Measurements from ENCODE around the gene F5. TPM values are rescaled to one million over a fixed set of nuclear protein-coding genes. Genes with fewer than 3 reads are reported as not detected.
A peak's percentile ranks its signal among the peaks of the same experiment; 100 is the strongest.

The F5 gene
- total and polyA plus RNA-seq, 2 of the 13 experiments (the other 11 are each of a cell fraction or from before 2014, with no cell fraction given): 38.3 to 64.0 TPM

DNA sequence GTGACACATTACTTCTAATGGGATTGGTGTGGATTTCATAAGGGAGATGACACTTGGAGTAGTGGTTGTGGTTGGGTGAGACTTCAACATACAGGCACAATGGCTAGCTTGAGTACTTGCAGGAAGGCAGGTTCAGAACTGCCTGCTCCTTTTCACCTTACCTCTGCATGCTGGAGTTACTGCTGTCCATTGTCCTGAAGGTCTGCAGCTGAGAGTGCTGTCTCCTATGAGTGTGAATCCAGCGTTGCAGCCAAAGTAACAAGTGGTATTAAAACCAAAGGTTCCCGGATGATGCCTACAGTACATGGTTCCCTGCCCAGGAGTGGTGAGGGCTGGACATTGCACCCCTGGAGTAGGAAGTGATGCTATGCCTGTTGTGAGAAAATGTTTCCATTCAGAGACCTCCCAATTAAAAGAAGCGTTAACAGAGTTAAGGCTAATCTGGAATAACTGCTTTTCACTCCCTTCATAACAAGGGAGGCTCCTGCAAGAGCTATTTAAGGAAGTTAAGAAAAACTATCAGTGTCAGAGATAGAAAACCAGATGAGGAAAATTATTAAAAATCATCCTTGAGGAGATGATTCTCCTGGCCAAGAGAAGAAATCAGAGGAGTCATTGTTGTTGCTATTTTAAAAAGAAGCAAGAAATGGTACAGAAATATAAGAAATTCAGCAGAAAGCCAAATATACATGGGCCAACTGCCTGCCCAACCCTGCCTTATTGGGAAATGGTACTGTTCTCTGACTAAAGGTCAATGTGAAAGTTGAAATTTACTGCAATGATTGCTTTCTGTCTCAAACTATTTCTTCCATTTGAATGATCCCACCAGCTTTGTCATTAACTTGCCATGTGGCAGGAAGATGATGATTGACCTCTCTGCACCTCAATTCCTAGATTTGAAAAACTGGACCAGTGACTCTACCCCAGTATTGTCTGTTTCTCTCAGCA, 9.8 kb upstream of the F5 start (continued):
- TF ChIP-seq, protein P1, sequence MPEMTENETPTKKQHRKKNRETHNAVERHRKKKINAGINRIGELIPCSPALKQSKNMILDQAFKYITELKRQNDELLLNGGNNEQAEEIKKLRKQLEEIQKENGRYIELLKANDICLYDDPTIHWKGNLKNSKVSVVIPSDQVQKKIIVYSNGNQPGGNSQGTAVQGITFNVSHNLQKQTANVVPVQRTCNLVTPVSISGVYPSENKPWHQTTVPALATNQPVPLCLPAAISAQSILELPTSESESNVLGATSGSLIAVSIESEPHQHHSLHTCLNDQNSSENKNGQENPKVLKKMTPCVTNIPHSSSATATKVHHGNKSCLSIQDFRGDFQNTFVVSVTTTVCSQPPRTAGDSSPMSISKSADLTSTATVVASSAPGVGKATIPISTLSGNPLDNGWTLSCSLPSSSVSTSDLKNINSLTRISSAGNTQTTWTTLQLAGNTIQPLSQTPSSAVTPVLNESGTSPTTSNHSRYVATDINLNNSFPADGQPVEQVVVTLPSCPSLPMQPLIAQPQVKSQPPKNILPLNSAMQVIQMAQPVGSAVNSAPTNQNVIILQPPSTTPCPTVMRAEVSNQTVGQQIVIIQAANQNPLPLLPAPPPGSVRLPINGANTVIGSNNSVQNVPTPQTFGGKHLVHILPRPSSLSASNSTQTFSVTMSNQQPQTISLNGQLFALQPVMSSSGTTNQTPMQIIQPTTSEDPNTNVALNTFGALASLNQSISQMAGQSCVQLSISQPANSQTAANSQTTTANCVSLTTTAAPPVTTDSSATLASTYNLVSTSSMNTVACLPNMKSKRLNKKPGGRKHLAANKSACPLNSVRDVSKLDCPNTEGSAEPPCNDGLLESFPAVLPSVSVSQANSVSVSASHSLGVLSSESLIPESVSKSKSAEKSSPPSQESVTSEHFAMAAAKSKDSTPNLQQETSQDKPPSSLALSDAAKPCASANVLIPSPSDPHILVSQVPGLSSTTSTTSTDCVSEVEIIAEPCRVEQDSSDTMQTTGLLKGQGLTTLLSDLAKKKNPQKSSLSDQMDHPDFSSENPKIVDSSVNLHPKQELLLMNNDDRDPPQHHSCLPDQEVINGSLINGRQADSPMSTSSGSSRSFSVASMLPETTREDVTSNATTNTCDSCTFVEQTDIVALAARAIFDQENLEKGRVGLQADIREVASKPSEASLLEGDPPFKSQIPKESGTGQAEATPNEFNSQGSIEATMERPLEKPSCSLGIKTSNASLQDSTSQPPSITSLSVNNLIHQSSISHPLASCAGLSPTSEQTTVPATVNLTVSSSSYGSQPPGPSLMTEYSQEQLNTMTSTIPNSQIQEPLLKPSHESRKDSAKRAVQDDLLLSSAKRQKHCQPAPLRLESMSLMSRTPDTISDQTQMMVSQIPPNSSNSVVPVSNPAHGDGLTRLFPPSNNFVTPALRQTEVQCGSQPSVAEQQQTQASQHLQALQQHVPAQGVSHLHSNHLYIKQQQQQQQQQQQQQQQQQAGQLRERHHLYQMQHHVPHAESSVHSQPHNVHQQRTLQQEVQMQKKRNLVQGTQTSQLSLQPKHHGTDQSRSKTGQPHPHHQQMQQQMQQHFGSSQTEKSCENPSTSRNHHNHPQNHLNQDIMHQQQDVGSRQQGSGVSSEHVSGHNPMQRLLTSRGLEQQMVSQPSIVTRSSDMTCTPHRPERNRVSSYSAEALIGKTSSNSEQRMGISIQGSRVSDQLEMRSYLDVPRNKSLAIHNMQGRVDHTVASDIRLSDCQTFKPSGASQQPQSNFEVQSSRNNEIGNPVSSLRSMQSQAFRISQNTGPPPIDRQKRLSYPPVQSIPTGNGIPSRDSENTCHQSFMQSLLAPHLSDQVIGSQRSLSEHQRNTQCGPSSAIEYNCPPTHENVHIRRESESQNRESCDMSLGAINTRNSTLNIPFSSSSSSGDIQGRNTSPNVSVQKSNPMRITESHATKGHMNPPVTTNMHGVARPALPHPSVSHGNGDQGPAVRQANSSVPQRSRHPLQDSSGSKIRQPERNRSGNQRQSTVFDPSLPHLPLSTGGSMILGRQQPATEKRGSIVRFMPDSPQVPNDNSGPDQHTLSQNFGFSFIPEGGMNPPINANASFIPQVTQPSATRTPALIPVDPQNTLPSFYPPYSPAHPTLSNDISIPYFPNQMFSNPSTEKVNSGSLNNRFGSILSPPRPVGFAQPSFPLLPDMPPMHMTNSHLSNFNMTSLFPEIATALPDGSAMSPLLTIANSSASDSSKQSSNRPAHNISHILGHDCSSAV (CRISPR knock-in tag; IDR thresholded peaks at IDR 0.05; ENCODE audit: borderline replicate concordance): no peak
- TF ChIP-seq PTBP1 (IDR thresholded peaks at IDR 0.05; ENCODE audit: low read depth, low read length, poor library complexity, severe bottlenecking) (no peak), ZFP36L1 (CRISPR knock-in tag; IDR thresholded peaks at IDR 0.05) (0 out of 2 replicates have a peak, but pooled peaks have one; percentile 29), YEATS2 (CRISPR knock-in tag; IDR thresholded peaks at IDR 0.05; ENCODE audit: borderline replicate concordance) (0 out of 2 replicates have a peak, but pooled peaks have one; percentile 28), ZNF607 (CRISPR knock-in tag; IDR thresholded peaks at IDR 0.05; ENCODE audit: borderline replicate concordance) (peak; percentile 53; the same call in 1 of the 2 replicates), ZNF343 (CRISPR knock-in tag; IDR thresholded peaks at IDR 0.05) (no peak), ERF (CRISPR knock-in tag; IDR thresholded peaks at IDR 0.05) (0 out of 2 replicates have a peak, but pooled peaks have one; percentile 26), GFI1 (CRISPR knock-in tag; IDR thresholded peaks at IDR 0.05; ENCODE audit: borderline replicate concordance) (no peak), ZNF713 (CRISPR knock-in tag; IDR thresholded peaks at IDR 0.05) (no peak), MIER2 (CRISPR knock-in tag; IDR thresholded peaks at IDR 0.05) (peak; percentile 98), SAP130 (CRISPR knock-in tag; IDR thresholded peaks at IDR 0.05; ENCODE audit: low read depth) (peak; percentile 65), HOXA9 (CRISPR knock-in tag; IDR thresholded peaks at IDR 0.05; ENCODE audit: borderline replicate concordance) (peak; percentile 45; the same call in 1 of the 2 replicates)
- TF ChIP-seq, protein P2, sequence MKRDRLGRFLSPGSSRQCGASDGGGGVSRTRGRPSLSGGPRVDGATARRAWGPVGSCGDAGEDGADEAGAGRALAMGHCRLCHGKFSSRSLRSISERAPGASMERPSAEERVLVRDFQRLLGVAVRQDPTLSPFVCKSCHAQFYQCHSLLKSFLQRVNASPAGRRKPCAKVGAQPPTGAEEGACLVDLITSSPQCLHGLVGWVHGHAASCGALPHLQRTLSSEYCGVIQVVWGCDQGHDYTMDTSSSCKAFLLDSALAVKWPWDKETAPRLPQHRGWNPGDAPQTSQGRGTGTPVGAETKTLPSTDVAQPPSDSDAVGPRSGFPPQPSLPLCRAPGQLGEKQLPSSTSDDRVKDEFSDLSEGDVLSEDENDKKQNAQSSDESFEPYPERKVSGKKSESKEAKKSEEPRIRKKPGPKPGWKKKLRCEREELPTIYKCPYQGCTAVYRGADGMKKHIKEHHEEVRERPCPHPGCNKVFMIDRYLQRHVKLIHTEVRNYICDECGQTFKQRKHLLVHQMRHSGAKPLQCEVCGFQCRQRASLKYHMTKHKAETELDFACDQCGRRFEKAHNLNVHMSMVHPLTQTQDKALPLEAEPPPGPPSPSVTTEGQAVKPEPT (CRISPR knock-in tag; IDR thresholded peaks at IDR 0.05; ENCODE audit: low read depth): no peak
- TF ChIP-seq, protein P3, sequence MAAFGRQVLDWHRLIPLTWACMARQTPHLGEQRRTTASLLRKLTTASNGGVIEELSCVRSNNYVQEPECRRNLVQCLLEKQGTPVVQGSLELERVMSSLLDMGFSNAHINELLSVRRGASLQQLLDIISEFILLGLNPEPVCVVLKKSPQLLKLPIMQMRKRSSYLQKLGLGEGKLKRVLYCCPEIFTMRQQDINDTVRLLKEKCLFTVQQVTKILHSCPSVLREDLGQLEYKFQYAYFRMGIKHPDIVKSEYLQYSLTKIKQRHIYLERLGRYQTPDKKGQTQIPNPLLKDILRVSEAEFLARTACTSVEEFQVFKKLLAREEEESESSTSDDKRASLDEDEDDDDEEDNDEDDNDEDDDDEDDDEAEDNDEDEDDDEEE (CRISPR knock-in tag; IDR thresholded peaks at IDR 0.05): 0 out of 2 replicates have a peak, but pooled peaks have one; percentile 20
- TF ChIP-seq, protein P4, sequence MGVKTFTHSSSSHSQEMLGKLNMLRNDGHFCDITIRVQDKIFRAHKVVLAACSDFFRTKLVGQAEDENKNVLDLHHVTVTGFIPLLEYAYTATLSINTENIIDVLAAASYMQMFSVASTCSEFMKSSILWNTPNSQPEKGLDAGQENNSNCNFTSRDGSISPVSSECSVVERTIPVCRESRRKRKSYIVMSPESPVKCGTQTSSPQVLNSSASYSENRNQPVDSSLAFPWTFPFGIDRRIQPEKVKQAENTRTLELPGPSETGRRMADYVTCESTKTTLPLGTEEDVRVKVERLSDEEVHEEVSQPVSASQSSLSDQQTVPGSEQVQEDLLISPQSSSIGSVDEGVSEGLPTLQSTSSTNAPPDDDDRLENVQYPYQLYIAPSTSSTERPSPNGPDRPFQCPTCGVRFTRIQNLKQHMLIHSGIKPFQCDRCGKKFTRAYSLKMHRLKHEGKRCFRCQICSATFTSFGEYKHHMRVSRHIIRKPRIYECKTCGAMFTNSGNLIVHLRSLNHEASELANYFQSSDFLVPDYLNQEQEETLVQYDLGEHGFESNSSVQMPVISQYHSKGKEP (CRISPR knock-in tag; IDR thresholded peaks at IDR 0.05): peak; percentile 72; the same call in 1 of the 2 replicates

Data from HepG2 (cell line).